Cardiac septum (tissue), 1 donor: Measurements from ENCODE around the gene PDE4D. TPM values are rescaled to one million over a fixed set of nuclear protein-coding genes. Genes with fewer than 3 reads are reported as not detected.

Source experiments
- DNase-seq: peaks from one replicate; pipeline ENCODE4 v3.0.0-alpha.2; 2020; ENCODE audit warnings: low spot score
- intact Hi-C: fragments of 100-400 bp; cut with DNase I; formaldehyde crosslinking; loops from one replicate; pipeline ENCODE4 v1.14.0; 2022
- total RNA-seq: library from RNA; stranded (reverse); fragmentation: NEBNext Ultra II Directional; extraction: Animal tissue kit (Norgen Biotek cat#: 25700); gene quantifications from one replicate; pipeline ENCODE4 v1.2.1, GENCODE V29; 2021
- donor health status: DM: no; HTN: no; CAD: no.

The PDE4D gene
- total RNA-seq, 1 donor from 2014 or later: 29.3 TPM

- DNase-seq: no peak
- intact Hi-C loops: no loop called here
Measured at GRCh38 chr5:59522201-59522831, 371.2 kb downstream of the PDE4D start.

- DNase-seq: no peak
- intact Hi-C loops: no loop called here
Measured at GRCh38 chr5:59521476-59521875, 372.1 kb downstream of the PDE4D start.

GRCh38 chr5:59519338-59519737 lies 374.2 kb downstream of the PDE4D start:
- intact Hi-C loops: no loop called here
- no peak for DNase-seq

- no peak for DNase-seq
- intact Hi-C loops: no loop called here
Measured at GRCh38 chr5:59517926-59518585, 375.5 kb downstream of the PDE4D start.

GRCh38 chr5:59516161-59516560 lies 377.4 kb downstream of the PDE4D start:
- DNase-seq: no peak
- intact Hi-C loops: no loop called here

- DNase-seq: no peak
- intact Hi-C loops: loop anchor here (5.0 kb wide), 2 partner anchors 166 to 296 kb away; no protein-coding TSS in a partner anchor
Measured at GRCh38 chr5:59506285-59506877, 387.1 kb downstream of the PDE4D start.

- intact Hi-C loops: no loop called here
- no peak for DNase-seq
Measured at GRCh38 chr5:59504043-59504442, 389.5 kb downstream of the PDE4D start.

GRCh38 chr5:59503220-59503619 lies 390.3 kb downstream of the PDE4D start:
- intact Hi-C loops: no loop called here
- DNase-seq: no peak

GRCh38 chr5:59501316-59501715 lies 392.2 kb downstream of the PDE4D start:
- intact Hi-C loops: no loop called here
- DNase-seq: no peak

- no peak for DNase-seq
- intact Hi-C loops: no loop called here
Measured at GRCh38 chr5:59500014-59500413, 393.5 kb downstream of the PDE4D start.

GRCh38 chr5:59497207-59497606 lies 396.3 kb downstream of the PDE4D start:
- intact Hi-C loops: loop anchor here (5.0 kb wide), 1 partner anchor 105 kb away; no protein-coding TSS in a partner anchor

GRCh38 chr5:59496524-59497134 lies 396.9 kb downstream of the PDE4D start:
- intact Hi-C loops: loop anchor here (5.0 kb wide), 1 partner anchor 104 kb away; no protein-coding TSS in a partner anchor
- DNase-seq: no peak

More at GRCh38 chr5:59497207-59497606, 396.3 kb downstream of the PDE4D start:
- DNase-seq: no peak

GRCh38 chr5:59491945-59492344 lies 401.6 kb downstream of the PDE4D start:
- intact Hi-C loops: no loop called here
- DNase-seq: no peak

- no peak for DNase-seq
- intact Hi-C loops: no loop called here
Measured at GRCh38 chr5:59489551-59489950, 404.0 kb downstream of the PDE4D start.

GRCh38 chr5:59487772-59488729 lies 405.5 kb downstream of the PDE4D start:
- DNase-seq: no peak
- intact Hi-C loops: no loop called here

GRCh38 chr5:59487068-59487686 lies 406.3 kb downstream of the PDE4D start:
- intact Hi-C loops: no loop called here
- DNase-seq: no peak

- intact Hi-C loops: no loop called here
- DNase-seq: no peak
Measured at GRCh38 chr5:59486508-59486907, 407.0 kb downstream of the PDE4D start.

- DNase-seq: no peak
- intact Hi-C loops: no loop called here
Measured at GRCh38 chr5:59485629-59486439, 407.7 kb downstream of the PDE4D start.
